Erythroblast (primary cell): ENCODE data around the gene NT5DC1.

Source experiments
- GATA1 ChIP-seq: IDR thresholded peaks from 2 replicates; pipeline ENCODE4 v1.6.1; 2011; ENCODE audit warnings: low read depth, mild to moderate bottlenecking, control low read depth, low read length, moderate library complexity
- POLR2A ChIP-seq: IDR thresholded peaks from 2 replicates; pipeline ENCODE4 v1.6.1; 2011; ENCODE audit warnings: mild to moderate bottlenecking, low read length

DNA sequence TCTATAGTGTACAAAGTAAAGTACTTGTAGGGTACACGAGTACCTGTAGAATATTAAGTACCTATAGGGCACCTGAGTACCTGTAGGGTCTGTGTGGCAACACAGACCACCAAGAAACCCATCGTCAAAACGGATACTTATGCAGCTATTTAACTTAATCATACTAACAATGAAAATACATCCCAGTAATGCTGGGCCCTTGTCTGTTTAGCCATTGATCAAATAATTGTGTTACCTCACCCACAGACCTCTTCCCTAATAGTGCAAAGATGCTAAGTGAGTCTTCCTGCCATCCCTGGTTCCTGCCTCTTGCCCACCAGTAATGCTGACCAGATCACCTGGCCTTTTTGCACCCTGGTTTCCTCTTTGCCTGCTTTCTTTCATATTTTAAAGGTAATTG is 32.8 kb downstream of the NT5DC1 start:
- TF ChIP-seq POLR2A (no peak), GATA1 (no peak)
